K562 (cell line): ENCODE data around the gene ZNF138. TPM values are rescaled to one million over a fixed set of nuclear protein-coding genes. Genes with fewer than 3 reads are reported as not detected.
A peak's percentile ranks its signal among the peaks of the same experiment; 100 is the strongest.

ENCODE experiments used
- AFF4 ChIP-seq: sonication (generic); formaldehyde crosslinking; IDR thresholded peaks from 2 replicates; pipeline ENCODE4 v1.8.0; 2023; ENCODE audit warnings: mild to moderate bottlenecking, missing genetic modification reagents
- ASH1L ChIP-seq: fragments of 450-650 bp; IDR thresholded peaks from 2 replicates; pipeline ENCODE4 v1.6.1; 2018; ENCODE audit warnings: borderline replicate concordance, mild to moderate bottlenecking, low read depth; ENCODE audit not compliant: partially characterized antibody
- CREB3 ChIP-seq: fragments of 450-650 bp; conservative IDR thresholded peaks from 2 replicates; pipeline ENCODE4 v1.6.1; 2016; ENCODE audit warnings: missing genetic modification characterization, low read depth, mild to moderate bottlenecking, missing compliant biosample characterization, moderate library complexity
- GMEB1 ChIP-seq: fragments of 250-450 bp; sonication (Bioruptor Pico); IDR thresholded peaks from 2 replicates; pipeline ENCODE4 v1.4.0; 2020; ENCODE audit warnings: mild to moderate bottlenecking
- KAT8 ChIP-seq: fragments of 450-650 bp; IDR thresholded peaks from 2 replicates; pipeline ENCODE4 v1.6.1; 2016; ENCODE audit warnings: low read depth, mild to moderate bottlenecking
- MAX ChIP-seq: sonication (generic); formaldehyde crosslinking; IDR thresholded peaks from 2 replicates; pipeline ENCODE4 v1.9.0; 2022; ENCODE audit warnings: mild to moderate bottlenecking, missing genetic modification reagents
- MLLT1 ChIP-seq, 2 experiments: fragments of 450-650 bp; IDR thresholded peaks; 2 replicates each; pipeline ENCODE4 v1.6.1; 2016
- NR0B1 ChIP-seq: fragments of 450-650 bp; IDR thresholded peaks from one replicate; pipeline ENCODE4 v1.6.1; 2018; ENCODE audit warnings: mild to moderate bottlenecking, moderate library complexity; ENCODE audit not compliant: partially characterized antibody
- PHB2 ChIP-seq: fragments of 450-650 bp; IDR thresholded peaks from 2 replicates; pipeline ENCODE4 v1.6.1; 2017; ENCODE audit warnings: low read depth
- PREB ChIP-seq: sonication (generic); formaldehyde crosslinking; IDR thresholded peaks from 2 replicates; pipeline ENCODE4 v1.8.1; 2023; ENCODE audit warnings: mild to moderate bottlenecking, missing genetic modification reagents
- RAD21 ChIP-seq, 2 experiments: fragments of 250-450 bp in 1 of 2; fragments of 450-650 bp in 1 of 2; sonication (Bioruptor Pico) in 1 of 2; formaldehyde crosslinking in 1 of 2; IDR thresholded peaks in 1 of 2; conservative IDR thresholded peaks in 1 of 2; 2 replicates each; pipeline versions ENCODE4 v1.4.0 to v1.8.0; 2020 to 2022; ENCODE audit warnings: mild to moderate bottlenecking in 2 of 2, moderate library complexity in 1 of 2
- SETDB1 ChIP-seq: IDR thresholded peaks from one replicate; pipeline ENCODE4 v1.6.1; 2012; ENCODE audit warnings: low read length, control low read depth, inconsistent platforms
- SIX5 ChIP-seq, 2 experiments: IDR thresholded peaks; 2 replicates each; pipeline ENCODE4 v1.6.1; 2011; ENCODE audit warnings: low read length in 2 of 2, borderline replicate concordance in 1 of 2, low read depth in 1 of 2, mild to moderate bottlenecking in 1 of 2, moderate library complexity in 1 of 2; ENCODE audit not compliant: insufficient read depth in 1 of 2
- SP1 ChIP-seq: sonication (generic); formaldehyde crosslinking; IDR thresholded peaks from 2 replicates; pipeline ENCODE4 v1.8.1; 2022; ENCODE audit warnings: mild to moderate bottlenecking, missing genetic modification reagents
- polyA plus RNA-seq, 8 experiments: library from polyadenylated mRNA; depleted of rRNA in 4 of 8; stranded (reverse) in 5 of 8; unstranded in 3 of 8; fragments of >200 nt; fragmentation: Nextera tagmentation in 2 of 8; fragmentation: Illumina TruSeq in 1 of 8; extraction: Ambion mirVana in 2 of 8; extraction: Trizol in 1 of 8; gene quantifications; 2 replicates each; pipeline versions ENCODE4 v1.2.1 to v1.2.3, GENCODE V29; 2011 to 2014; ENCODE audit warnings: inconsistent platforms in 1 of 8, missing spikeins in 1 of 8
- total RNA-seq, 7 experiments: library from RNA; depleted of rRNA in 6 of 7; stranded (reverse); fragments of >200 nt in 6 of 7; fragmentation: Illumina TruSeq in 2 of 7; extraction: Trizol in 2 of 7; gene quantifications; 2 replicates each; pipeline versions ENCODE4 v1.2.1 to v1.2.3, GENCODE V29; 2011 to 2021; ENCODE audit warnings: low replicate concordance in 1 of 7

The ZNF138 gene
- total and polyA plus RNA-seq, 9 of the 15 experiments (the other 6 are each of a cell fraction or from before 2014, with no cell fraction given): 14.6 to 34.9 (median 22.6) TPM

GRCh38 chr7:64794171-64794844 is at the start of gene ZNF138 (continued):
- TF ChIP-seq MLLT1 (IDR thresholded peaks at IDR 0.05): peak in 1 of 2 experiments; percentile 83; a peak in 1 of 4 replicates
- TF ChIP-seq AFF4: no peak
- no peak for TF ChIP-seq SETDB1
- no peak for TF ChIP-seq CREB3 (tag)
- no peak for TF ChIP-seq RAD21 (CRISPR knock-in tag; conservative IDR thresholded peaks at IDR 0.05 in 1 of 2, IDR thresholded peaks at IDR 0.05 in 1 of 2)
- peak; percentile 93 for TF ChIP-seq ASH1L
- no peak for TF ChIP-seq PREB (CRISPR knock-in tag)
- no peak for TF ChIP-seq MAX (CRISPR knock-in tag)
- TF ChIP-seq SP1: no peak
- no peak for TF ChIP-seq NR0B1
- TF ChIP-seq PHB2: no peak
- TF ChIP-seq KAT8: no peak
- no peak; the same call in 1 of the 2 replicates for TF ChIP-seq GMEB1 (CRISPR knock-in tag)
- TF ChIP-seq SIX5 (IDR thresholded peaks at IDR 0.05; ENCODE audit: borderline replicate concordance in 1 of 2, insufficient read depth in 1 of 2, low read depth in 1 of 2, low read length in 2 of 2): no peak
